ENCODE measurements around the gene TSPO. TPM values are rescaled to one million over a fixed set of nuclear protein-coding genes. Genes with fewer than 3 reads are reported as not detected.
A peak's percentile ranks its signal among the peaks of the same experiment; 100 is the strongest.

Gene TSPO
- polyA plus RNA-seq, 3 donors = 491 to 2,663 (median 2,230) TPM

GRCh38 chr22:43136801-43137200 lies 14.6 kb upstream of the TSPO start:
- no peak overlapping the region for H3K4me3 ChIP-seq (replicated peaks in 1 of 3; ENCODE audit: low read depth in 2 of 3, low read length in 3 of 3)
- no peak for TF ChIP-seq CTCF (IDR thresholded peaks at IDR 0.05)

GRCh38 chr22:43142880-43143562 lies 8.3 kb upstream of the TSPO start, which contains the start of gene MCAT:
Gene MCAT, minus strand, starts transcription at chr22:43143398. Its CDS starts 50 bp downstream, at chr22:43143348.
- peaks cover 37 to 53% of the 10 kb centered on the region in 2 donors for H3K4me1 ChIP-seq (ENCODE audit: control insufficient read depth in 1 of 2, insufficient read depth in 2 of 2, low read length in 2 of 2)
- H3K36me3 ChIP-seq (replicated peaks in 1 of 2; ENCODE audit: control insufficient read depth in 1 of 2, insufficient read depth in 2 of 2, low read length in 2 of 2) = peaks cover 12 to 27% of the 10 kb centered on the region in 2 donors
- peak within 1 kb of the TSS; percentile 84 to 91 for H3K4me3 Mint-ChIP-seq
- H3K27ac ChIP-seq (ENCODE audit: low read depth in 1 of 2, low read length in 2 of 2) = peak within 1 kb of the TSS; percentile 49 to 88
- H3K4me1 Mint-ChIP-seq = peaks cover 50% of the 10 kb centered on the region
- no peaks in the 10 kb centered on the region for H4K20me1 ChIP-seq (ENCODE audit: insufficient read depth, low read length)
- peaks cover 22 to 30% of the 10 kb centered on the region in 2 donors for H3K36me3 Mint-ChIP-seq
- H3K27me3 Mint-ChIP-seq (ENCODE audit: low read depth in 3 of 3) = no peaks in the 10 kb centered on the region
- H3K9me3 Mint-ChIP-seq = peaks cover 0 to 2% (median 0%) of the 10 kb centered on the region in 7 donors
- DNase-seq = peak; percentile 65 to 80 (median 75)
- no peak for TF ChIP-seq CTCF (IDR thresholded peaks at IDR 0.05)
- H3K27me3 ChIP-seq (ENCODE audit: control insufficient read depth in 2 of 2, insufficient read depth in 2 of 2, low read length in 2 of 2) = no peaks in the 10 kb centered on the region
- peak within 1 kb of the TSS; percentile 94 for H2AFZ ChIP-seq (ENCODE audit: insufficient read depth, low read depth, low read length, poor library complexity, severe bottlenecking)
- H3K9me3 ChIP-seq (replicated peaks in 1 of 2; ENCODE audit: control insufficient read depth in 1 of 2, insufficient read depth in 1 of 2, low read length in 2 of 2) = no peaks in the 10 kb centered on the region
- peak within 1 kb of the TSS; percentile 54 to 82 (median 64) for H3K4me3 ChIP-seq (replicated peaks in 1 of 3; ENCODE audit: low read depth in 2 of 3, low read length in 3 of 3)
- H3K4me2 ChIP-seq (replicated peaks; ENCODE audit: extremely low read depth, low read length, poor library complexity, severe bottlenecking) = peak within 1 kb of the TSS; percentile 85
- intact Hi-C loops (cut with micrococcal nuclease) = no loop called here
- H3K27ac Mint-ChIP-seq = peak within 1 kb of the TSS; percentile 87 to 99 (median 94)
- peak within 1 kb of the TSS; percentile 79 for H3K9ac ChIP-seq (ENCODE audit: insufficient read depth, low read length, poor library complexity, severe bottlenecking)
- H3K79me2 ChIP-seq (ENCODE audit: insufficient read depth, low read length) = peaks cover 12% of the 10 kb centered on the region
- under 1% methylated on average over 82 of the region's 83 CpGs for WGBS (ENCODE audit: insufficient coverage)

More at GRCh38 chr22:43136801-43137200, 14.6 kb upstream of the TSPO start:
- Histone ChIP-seq H3K9me3 (replicated peaks in 1 of 2; ENCODE audit: control insufficient read depth in 1 of 2, insufficient read depth in 1 of 2, low read length in 2 of 2) (no peaks in the 10 kb centered on the region), H3K4me1 (ENCODE audit: control insufficient read depth in 1 of 2, insufficient read depth in 2 of 2, low read length in 2 of 2) (peaks cover 10 to 13% of the 10 kb centered on the region in 2 donors), H3K79me2 (ENCODE audit: insufficient read depth, low read length) (peaks cover 7% of the 10 kb centered on the region), H3K27ac (ENCODE audit: low read depth in 1 of 2, low read length in 2 of 2) (peak overlapping the region; percentile 16 to 48), H3K36me3 (replicated peaks in 1 of 2; ENCODE audit: control insufficient read depth in 1 of 2, insufficient read depth in 2 of 2, low read length in 2 of 2) (peaks cover 20 to 78% of the 10 kb centered on the region in 2 donors), H2AFZ (ENCODE audit: insufficient read depth, low read depth, low read length, poor library complexity, severe bottlenecking) (peak overlapping the region; percentile 61), H3K27me3 (ENCODE audit: control insufficient read depth in 2 of 2, insufficient read depth in 2 of 2, low read length in 2 of 2) (no peaks in the 10 kb centered on the region), H3K4me2 (replicated peaks; ENCODE audit: extremely low read depth, low read length, poor library complexity, severe bottlenecking) (no peak overlapping the region), H4K20me1 (ENCODE audit: insufficient read depth, low read length) (no peaks in the 10 kb centered on the region), H3K9ac (ENCODE audit: insufficient read depth, low read length, poor library complexity, severe bottlenecking) (no peak overlapping the region)
- H3K27me3 Mint-ChIP-seq (ENCODE audit: low read depth in 3 of 3) = no peaks in the 10 kb centered on the region
- peaks cover 0 to 2% (median 0%) of the 10 kb centered on the region in 7 donors for H3K9me3 Mint-ChIP-seq
- H3K4me3 Mint-ChIP-seq = no peak overlapping the region
- no peak for DNase-seq
- H3K36me3 Mint-ChIP-seq = peaks cover 50 to 83% of the 10 kb centered on the region in 2 donors
- WGBS (ENCODE audit: insufficient coverage) = 65% methylated on average over 8 of the region's 10 CpGs
- peaks cover 20% of the 10 kb centered on the region for H3K4me1 Mint-ChIP-seq
- H3K27ac Mint-ChIP-seq = peak overlapping the region in 5 of 7 donors; percentile 18 to 83 (median 47)
- intact Hi-C loops (cut with micrococcal nuclease) = no loop called here
